Natural killer cell (primary cell): ENCODE results near the gene PGAP1. TPM values are rescaled to one million over a fixed set of nuclear protein-coding genes. Genes with fewer than 3 reads are reported as not detected.
A peak's percentile ranks its signal among the peaks of the same experiment; 100 is the strongest.

Experiments
- ATAC-seq, 3 donors: fragments of 150-1000 bp in 2 of 3; fragments of 200-7000 bp in 1 of 3; cut with Tn5 transposase; 1 replicate in 1 of 3; 2 replicates in 2 of 3; pipeline ENCODE4 v1.10.0; 2021; ENCODE audit warnings: mild to moderate bottlenecking in 2 of 3, moderate library complexity in 2 of 3
- DNase-seq, 2 donors: peaks; one replicate each; pipeline versions ENCODE4 v3.0.0 to v3.0.0-alpha.2; 2013 to 2021; ENCODE audit warnings: mixed read lengths in 1 of 2
- H3K27ac ChIP-seq: one replicate; pipeline ENCODE4 v1.5.1; 2013; ENCODE audit warnings: mild to moderate bottlenecking, low read length
- H3K27me3 ChIP-seq: one replicate; pipeline ENCODE4 v1.6.1; 2013; ENCODE audit warnings: low read length; ENCODE audit not compliant: control insufficient read depth, insufficient read depth
- H3K36me3 ChIP-seq: one replicate; pipeline ENCODE4 v1.6.1; 2013; ENCODE audit warnings: low read length; ENCODE audit not compliant: control insufficient read depth, insufficient read depth
- H3K4me1 ChIP-seq: one replicate; pipeline ENCODE4 v1.6.1; 2013; ENCODE audit warnings: low read length; ENCODE audit not compliant: control insufficient read depth, insufficient read depth
- H3K4me3 ChIP-seq: one replicate; pipeline ENCODE4 v1.5.1; 2013; ENCODE audit warnings: low read length
- H3K9me3 ChIP-seq: one replicate; pipeline ENCODE4 v1.6.1; 2013; ENCODE audit warnings: low read length; ENCODE audit not compliant: control insufficient read depth, insufficient read depth
- H3K27ac Mint-ChIP-seq, 2 donors: one replicate each; pipeline ENCODE4 v1.8.0; 2022; ENCODE audit warnings: mild to moderate bottlenecking in 2 of 2, mixed read lengths in 2 of 2, moderate library complexity in 1 of 2
- H3K27me3 Mint-ChIP-seq, 2 donors: one replicate each; pipeline ENCODE4 v1.8.0; 2022; ENCODE audit warnings: low read depth in 2 of 2, mixed read lengths in 2 of 2
- H3K36me3 Mint-ChIP-seq: one replicate; pipeline ENCODE4 v1.8.0; 2022; ENCODE audit warnings: mixed read lengths
- H3K4me1 Mint-ChIP-seq, 2 donors: one replicate each; pipeline ENCODE4 v1.8.0; 2022; ENCODE audit warnings: mixed read lengths in 2 of 2
- H3K4me3 Mint-ChIP-seq: one replicate; pipeline ENCODE4 v1.8.0; 2022; ENCODE audit warnings: mild to moderate bottlenecking, moderate library complexity, mixed read lengths
- H3K9me3 Mint-ChIP-seq, 2 donors: one replicate each; pipeline ENCODE4 v1.8.0; 2022; ENCODE audit warnings: mixed read lengths in 2 of 2
- WGBS: methylation state at CpG from one replicate; pipeline ENCODE4 v1.1.7; 2013; ENCODE audit warnings: missing lambda C conversion rate; ENCODE audit not compliant: insufficient coverage; 5-methylcytosine and 5-hydroxymethylcytosine counted together
- intact Hi-C: fragments of 100-400 bp; cut with micrococcal nuclease; formaldehyde crosslinking; loops from one replicate; pipeline ENCODE4 v1.14.2; 2022
- total RNA-seq, 4 donors: library from RNA; stranded (reverse); fragments of 120-200 nt in 1 of 4; gene quantifications; one replicate each; pipeline versions ENCODE4 v1.2.3 to v1.2.4, GENCODE V29; 2013 to 2022
- TF ChIP-seq, protein P1 (sequence below): fragments of 200-600 bp; IDR thresholded peaks from one replicate; pipeline ENCODE4 v1.8.0; 2022; ENCODE audit warnings: antibody characterized with exemption

Gene PGAP1
- total RNA-seq, 3 donors from 2014 or later (not counting 1 experiment from before 2014, with no cell fraction given), result 2.5 to 4.9 (median 3.3) TPM

GRCh38 chr2:196925768-196926561 lies 542 bp downstream of the PGAP1 start:
- peaks cover 19 to 23% of the 10 kb centered on the region in 2 donors for H3K4me1 Mint-ChIP-seq
- Histone ChIP-seq H3K27me3 (no peaks in the 10 kb centered on the region), H3K27ac (peak overlapping the region; percentile 8), H3K9me3 (no peaks in the 10 kb centered on the region), H3K36me3 (no peaks in the 10 kb centered on the region), H3K4me1 (peaks cover 8% of the 10 kb centered on the region), H3K4me3 (peak overlapping the region; percentile 76)
- H3K27me3 Mint-ChIP-seq, result peaks cover 0 to 4% of the 10 kb centered on the region in 2 donors
- TF ChIP-seq, protein P1, sequence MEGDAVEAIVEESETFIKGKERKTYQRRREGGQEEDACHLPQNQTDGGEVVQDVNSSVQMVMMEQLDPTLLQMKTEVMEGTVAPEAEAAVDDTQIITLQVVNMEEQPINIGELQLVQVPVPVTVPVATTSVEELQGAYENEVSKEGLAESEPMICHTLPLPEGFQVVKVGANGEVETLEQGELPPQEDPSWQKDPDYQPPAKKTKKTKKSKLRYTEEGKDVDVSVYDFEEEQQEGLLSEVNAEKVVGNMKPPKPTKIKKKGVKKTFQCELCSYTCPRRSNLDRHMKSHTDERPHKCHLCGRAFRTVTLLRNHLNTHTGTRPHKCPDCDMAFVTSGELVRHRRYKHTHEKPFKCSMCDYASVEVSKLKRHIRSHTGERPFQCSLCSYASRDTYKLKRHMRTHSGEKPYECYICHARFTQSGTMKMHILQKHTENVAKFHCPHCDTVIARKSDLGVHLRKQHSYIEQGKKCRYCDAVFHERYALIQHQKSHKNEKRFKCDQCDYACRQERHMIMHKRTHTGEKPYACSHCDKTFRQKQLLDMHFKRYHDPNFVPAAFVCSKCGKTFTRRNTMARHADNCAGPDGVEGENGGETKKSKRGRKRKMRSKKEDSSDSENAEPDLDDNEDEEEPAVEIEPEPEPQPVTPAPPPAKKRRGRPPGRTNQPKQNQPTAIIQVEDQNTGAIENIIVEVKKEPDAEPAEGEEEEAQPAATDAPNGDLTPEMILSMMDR, result no peak
- DNase-seq, result peak; percentile 19 to 43
- no peaks in the 10 kb centered on the region for H3K9me3 Mint-ChIP-seq
- ATAC-seq, result peak in 1 of 3 donors; percentile 47
- WGBS, result under 1% methylated on average over 37 of the region's 37 CpGs
- H3K27ac Mint-ChIP-seq, result peak overlapping the region; percentile 67 to 83
- intact Hi-C loops, result no loop called here
- H3K4me3 Mint-ChIP-seq, result peak overlapping the region; percentile 92
- no peaks in the 10 kb centered on the region for H3K36me3 Mint-ChIP-seq

DNA sequence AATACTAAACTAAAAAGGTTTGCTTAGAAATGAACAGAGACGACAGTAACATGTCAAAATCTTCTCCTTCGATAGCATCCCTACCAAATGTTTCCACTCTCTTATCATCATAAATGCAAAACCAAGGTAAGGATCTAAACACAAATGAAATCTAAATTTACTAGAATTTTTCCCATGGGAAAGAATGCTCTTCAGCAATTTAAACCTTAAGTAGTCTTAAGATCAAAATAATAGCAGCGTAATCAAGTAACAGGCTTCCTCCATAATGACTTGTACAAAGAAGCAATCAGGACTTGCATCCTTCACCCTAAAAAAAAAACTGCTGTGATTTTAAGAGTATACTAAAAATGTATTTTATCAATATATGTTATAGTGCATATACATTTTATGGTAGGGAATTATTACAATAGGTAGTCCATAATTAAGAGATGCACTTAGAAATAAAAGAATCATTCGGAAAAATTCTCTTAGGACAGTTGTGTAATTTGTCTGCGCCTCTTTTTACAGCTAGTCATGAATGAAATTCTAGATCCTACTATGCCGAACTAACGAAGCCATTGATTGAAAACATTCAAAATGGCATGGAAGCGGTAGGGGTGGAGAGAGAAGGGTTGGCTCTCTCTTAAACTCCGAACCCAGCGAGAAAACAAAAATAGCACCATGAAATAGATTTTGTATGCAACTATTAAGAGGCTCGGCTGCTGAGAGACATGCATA lies 1.3 kb downstream of the PGAP1 start:
- Mint-ChIP-seq H3K4me1 (peaks cover 19 to 23% of the 10 kb centered on the region in 2 donors), H3K36me3 (no peaks in the 10 kb centered on the region), H3K9me3 (no peaks in the 10 kb centered on the region), H3K27ac (peak overlapping the region; percentile 67 to 83), H3K27me3 (peaks cover 0 to 4% of the 10 kb centered on the region in 2 donors), H3K4me3 (peak overlapping the region; percentile 92)
- H3K27ac ChIP-seq, result no peak overlapping the region
- WGBS, result 42% methylated on average over 11 of the region's 11 CpGs
- DNase-seq (no peak), ATAC-seq (no peak)
- TF ChIP-seq, protein P1, result no peak
- H3K4me3 ChIP-seq, result peak overlapping the region; percentile 76
- intact Hi-C loops, result no loop called here
- H3K27me3 ChIP-seq, result no peaks in the 10 kb centered on the region
- peaks cover 8% of the 10 kb centered on the region for H3K4me1 ChIP-seq
- no peaks in the 10 kb centered on the region for H3K9me3 ChIP-seq
- H3K36me3 ChIP-seq, result no peaks in the 10 kb centered on the region

- intact Hi-C loops, result no loop called here
- H3K36me3 ChIP-seq, result no peaks in the 10 kb centered on the region
- H3K27ac Mint-ChIP-seq, result no peak overlapping the region
- H3K27me3 Mint-ChIP-seq, result peaks cover 0 to 4% of the 10 kb centered on the region in 2 donors
- DNase-seq (no peak), ATAC-seq (no peak)
- no peaks in the 10 kb centered on the region for H3K9me3 ChIP-seq
- TF ChIP-seq, protein P1, result no peak
- H3K4me1 Mint-ChIP-seq, result peaks cover 19 to 23% of the 10 kb centered on the region in 2 donors
- no peaks in the 10 kb centered on the region for H3K36me3 Mint-ChIP-seq
- H3K27me3 ChIP-seq, result no peaks in the 10 kb centered on the region
- no peak overlapping the region for H3K4me3 Mint-ChIP-seq
- H3K27ac ChIP-seq, result no peak overlapping the region
- H3K4me1 ChIP-seq, result peaks cover 8% of the 10 kb centered on the region
- H3K4me3 ChIP-seq, result no peak overlapping the region
- no peaks in the 10 kb centered on the region for H3K9me3 Mint-ChIP-seq
Observed at GRCh38 chr2:196924051-196924450, 2.5 kb downstream of the PGAP1 start.
